Activated CD8-positive, alpha-beta memory T cell treated with anti-CD3 and anti-CD28 coated beads for 48 hours (primary cell): ENCODE measurements around the gene ALDH7A1.
"Not testable (repeated sequence)": the region's sequence is repeated elsewhere in the genome, so short reads cannot be mapped to it uniquely, and the experiment has no call there.

Source experiments
- DNase-seq, 3 experiments: peaks; one replicate each; pipeline ENCODE4 v3.0.0-alpha.2; 2020; ENCODE audit warnings: low read depth in 2 of 3, low spot score in 2 of 3

Gene ALDH7A1

GRCh38 chr5:126595486-126596083 lies 566 bp upstream of the ALDH7A1 start:
- DNase-seq, result no peak

DNA sequence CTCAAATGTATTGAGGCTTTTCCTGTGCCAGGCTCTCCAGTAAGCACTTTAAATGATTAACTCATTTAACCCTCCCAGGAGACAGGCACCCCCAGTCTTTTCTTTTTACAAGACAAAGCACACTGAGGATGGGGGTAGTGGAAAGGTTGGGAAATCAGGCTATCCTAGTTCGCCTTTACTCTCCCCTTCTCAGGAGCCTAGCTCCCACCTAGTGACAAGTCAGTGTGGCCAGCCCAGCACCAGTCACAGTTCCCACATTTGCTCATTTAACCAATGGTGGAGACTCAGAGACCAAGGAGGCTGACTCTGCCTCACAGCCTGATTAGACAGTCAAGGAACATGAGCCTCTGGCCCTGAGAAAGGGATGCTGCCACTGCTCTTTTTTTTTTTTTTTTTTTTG lies 3.5 kb downstream of the ALDH7A1 start:
- DNase-seq, result no peak

- DNase-seq, result no peak
Measured at GRCh38 chr5:126589536-126590297, 5.3 kb downstream of the ALDH7A1 start.

DNA sequence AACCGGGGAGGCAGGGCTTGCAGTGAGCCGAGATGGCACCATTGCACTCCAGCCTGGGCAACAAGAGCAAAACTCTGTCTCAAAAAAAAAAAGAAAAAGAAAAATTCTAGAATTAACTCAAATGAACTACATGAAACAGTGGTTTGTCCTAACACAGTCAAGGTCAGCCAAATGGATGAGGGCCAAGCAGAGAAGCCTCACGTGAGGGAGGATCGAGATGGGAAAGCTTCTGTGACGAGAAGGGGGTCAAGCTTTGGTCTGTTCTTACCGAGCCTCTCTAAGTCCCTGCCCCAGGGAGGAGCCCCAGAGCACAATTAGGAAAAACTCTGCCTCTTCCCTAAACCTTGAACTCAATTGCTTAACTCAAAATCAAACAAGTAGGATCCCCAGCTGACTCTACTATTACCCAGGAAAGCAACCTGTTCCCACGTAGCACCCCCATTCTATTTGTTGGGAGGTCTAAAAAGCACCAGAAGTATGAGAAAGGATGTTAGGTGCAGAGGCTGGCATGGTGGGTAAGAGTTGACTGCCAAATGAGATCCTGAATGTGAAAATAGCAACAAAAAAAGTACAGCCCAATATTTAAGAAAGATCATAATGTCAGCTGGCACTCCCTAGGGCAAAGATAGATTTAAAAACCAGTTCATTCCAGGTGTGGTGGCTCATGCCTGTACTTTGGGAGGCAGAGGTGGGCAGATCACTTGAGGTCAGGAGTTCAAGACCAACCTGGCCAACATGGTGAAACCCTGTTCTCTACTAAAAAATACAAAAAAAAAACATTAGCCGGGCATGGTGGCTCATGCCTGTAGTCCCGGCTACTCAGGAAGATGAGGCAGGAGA lies 7.2 kb downstream of the ALDH7A1 start:
- no peak for DNase-seq

GRCh38 chr5:126583761-126584160 lies 11.3 kb downstream of the ALDH7A1 start:
- no peak for DNase-seq

GRCh38 chr5:126579716-126580115 lies 15.3 kb downstream of the ALDH7A1 start:
- no peak for DNase-seq

- DNase-seq, result no peak
Measured at GRCh38 chr5:126577415-126577814, 17.6 kb downstream of the ALDH7A1 start.

DNA sequence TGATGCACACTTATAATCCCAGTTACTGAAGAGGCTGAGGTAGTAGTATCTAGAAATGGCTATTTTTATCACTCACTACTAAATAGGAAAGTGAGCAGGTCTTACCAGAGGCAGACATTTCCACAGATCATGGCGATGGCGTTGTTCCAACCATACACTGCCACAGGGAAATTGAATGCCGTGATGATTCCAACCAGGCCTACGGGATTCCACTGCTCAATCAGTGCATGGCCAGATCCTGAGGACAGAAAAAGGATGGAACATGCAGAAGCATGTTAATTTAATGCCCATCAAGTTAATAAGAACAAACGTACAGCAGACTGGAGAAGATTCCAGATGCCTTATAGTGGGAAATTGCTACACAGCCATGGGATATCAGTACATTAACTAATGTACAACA lies 18.0 kb downstream of the ALDH7A1 start:
- DNase-seq, result no peak

DNA sequence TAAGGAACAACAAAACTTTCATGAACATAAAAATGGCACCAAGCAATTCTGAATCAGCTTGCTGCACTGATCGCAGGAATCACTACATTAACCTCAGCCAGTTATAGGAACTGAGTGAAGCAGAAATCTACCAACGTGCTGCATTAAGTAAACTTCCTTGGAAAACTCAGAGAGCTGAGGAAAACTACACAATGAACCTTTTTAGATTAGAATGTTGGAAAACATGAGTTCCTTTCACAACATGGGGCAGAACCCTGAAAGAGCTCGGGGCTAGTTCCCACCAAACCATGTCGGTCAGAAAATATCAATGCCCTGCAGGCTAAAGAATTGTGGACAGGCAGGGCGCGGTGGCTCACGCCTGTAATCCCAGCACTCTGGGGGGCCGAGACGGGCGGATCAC lies 19.4 kb downstream of the ALDH7A1 start:
- no peak for DNase-seq

- no peak for DNase-seq
Measured at GRCh38 chr5:126568206-126568755, 26.7 kb downstream of the ALDH7A1 start.

DNA sequence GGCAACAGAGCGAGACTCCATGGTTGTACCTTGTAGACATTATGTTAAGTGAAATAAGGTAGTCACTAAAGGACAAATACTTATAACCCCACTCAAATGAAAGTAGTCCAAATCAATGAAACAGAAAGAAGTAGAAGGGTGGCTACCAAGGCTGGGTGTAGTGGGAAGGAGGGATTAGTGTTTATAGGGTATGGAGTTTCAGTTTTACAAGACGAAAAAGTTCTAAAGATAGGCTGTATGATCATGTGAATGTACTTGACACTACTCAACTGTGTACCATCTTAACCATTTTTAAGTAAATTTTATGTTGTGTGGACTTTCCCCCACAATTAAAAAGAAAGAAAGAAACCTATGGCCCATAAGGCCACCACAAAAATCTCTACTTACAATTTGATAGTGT lies 32.2 kb downstream of the ALDH7A1 start:
- DNase-seq, result no peak

- no peak for DNase-seq
Measured at GRCh38 chr5:126561908-126562307, 33.1 kb downstream of the ALDH7A1 start.

DNA sequence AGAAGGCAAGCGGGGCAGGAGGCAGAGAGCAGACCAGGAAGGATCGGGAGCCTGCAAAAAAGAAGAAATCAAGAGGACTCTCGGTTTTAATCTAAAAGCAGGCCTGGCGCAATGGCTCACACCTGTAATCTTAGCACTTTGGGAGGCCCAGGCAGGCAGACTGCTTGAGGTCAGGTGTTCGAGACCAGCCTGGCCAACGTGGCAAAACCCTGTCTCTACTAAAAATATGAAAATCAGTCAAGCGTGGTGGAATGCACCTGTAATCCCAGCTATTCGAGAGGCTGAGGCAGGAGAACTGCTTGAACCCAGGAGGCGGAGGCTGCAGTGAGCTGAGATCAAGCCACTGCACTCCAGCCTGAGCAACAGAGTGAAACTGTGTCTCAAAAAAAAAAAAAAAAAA lies 39.9 kb downstream of the ALDH7A1 start:
- not testable (repeated sequence) for DNase-seq

- no peak for DNase-seq
Measured at GRCh38 chr5:126552614-126553013, 42.4 kb downstream of the ALDH7A1 start.

GRCh38 chr5:126544087-126544740 lies 50.8 kb downstream of the ALDH7A1 start:
- no peak for DNase-seq

DNA sequence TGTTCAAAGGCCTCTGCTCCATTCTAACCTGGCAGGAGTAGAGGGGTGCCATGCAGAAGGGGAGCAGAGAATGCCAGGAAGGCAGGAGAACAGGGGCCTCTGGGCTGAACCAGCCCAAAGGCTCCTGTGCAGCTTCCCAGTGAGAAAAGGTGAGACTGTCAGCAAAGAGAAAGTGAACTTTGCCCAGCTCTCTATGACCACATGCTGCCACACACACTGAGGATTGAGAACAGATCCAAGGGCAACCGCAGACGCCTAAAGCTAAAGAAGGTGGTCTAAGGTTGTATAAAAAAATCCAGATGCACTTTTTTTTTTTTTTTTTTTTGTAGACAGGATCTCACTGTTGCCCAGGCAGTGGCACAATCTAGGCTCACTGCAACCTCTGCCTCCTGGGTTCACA lies 51.4 kb downstream of the ALDH7A1 start:
- no peak for DNase-seq

DNA sequence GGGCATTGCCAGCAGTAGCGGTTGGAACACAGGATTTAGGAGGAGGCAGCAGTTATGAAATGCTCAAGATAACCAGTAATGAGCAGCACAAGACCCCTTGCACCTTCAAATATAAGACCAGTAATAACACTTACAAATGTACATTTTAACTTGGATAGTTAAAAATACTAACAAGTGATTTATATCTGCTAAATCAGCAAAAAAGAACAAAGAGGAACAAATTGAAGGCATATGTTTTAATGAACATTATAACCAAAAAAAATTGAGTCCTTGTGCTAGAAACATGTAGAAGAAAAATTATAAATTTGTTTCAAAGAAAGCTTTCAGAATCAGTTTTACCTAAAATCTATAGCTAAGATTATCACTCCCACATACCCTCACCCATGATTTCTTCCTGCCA lies 52.0 kb downstream of the ALDH7A1 start:
- no peak for DNase-seq

DNA sequence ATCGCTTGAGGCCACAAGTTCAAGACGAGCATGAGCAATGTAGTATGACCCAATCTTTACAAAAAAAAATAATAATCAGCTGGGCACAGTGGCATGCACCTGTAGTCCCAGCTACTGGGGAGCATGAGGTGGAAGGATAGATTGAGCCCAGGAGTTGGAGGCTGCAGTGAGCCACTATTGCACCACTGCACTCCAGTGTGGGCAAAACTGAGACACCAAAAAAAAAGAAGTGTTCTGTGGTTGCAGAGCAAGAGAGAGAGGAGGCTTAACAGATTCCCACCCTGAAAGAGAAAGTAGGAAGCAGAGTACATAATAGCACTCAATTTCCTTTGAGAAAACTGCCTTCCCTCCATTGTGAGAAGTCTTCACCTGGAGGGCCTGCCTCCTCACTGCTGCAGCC lies 52.6 kb downstream of the ALDH7A1 start:
- no peak for DNase-seq

DNA sequence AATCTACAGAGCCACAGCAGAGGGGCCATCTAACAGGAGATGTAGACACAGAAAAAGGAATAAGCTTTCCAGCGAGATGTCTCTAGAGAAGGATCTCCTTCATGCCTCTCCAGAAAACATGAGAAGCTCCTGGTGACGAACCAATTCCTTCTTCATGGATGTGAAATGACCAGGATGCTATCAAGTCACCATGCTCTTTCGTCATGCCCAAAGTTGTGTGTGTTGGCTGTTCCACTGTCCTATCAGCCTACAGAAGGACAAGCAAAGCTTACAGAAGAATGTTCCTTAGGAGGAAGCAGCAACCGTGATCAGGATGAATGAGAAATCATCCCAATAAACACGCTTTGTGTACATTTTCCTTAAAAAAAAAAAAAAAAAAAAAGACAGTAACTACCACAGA lies 54.4 kb downstream of the ALDH7A1 start:
- no peak for DNase-seq

DNA sequence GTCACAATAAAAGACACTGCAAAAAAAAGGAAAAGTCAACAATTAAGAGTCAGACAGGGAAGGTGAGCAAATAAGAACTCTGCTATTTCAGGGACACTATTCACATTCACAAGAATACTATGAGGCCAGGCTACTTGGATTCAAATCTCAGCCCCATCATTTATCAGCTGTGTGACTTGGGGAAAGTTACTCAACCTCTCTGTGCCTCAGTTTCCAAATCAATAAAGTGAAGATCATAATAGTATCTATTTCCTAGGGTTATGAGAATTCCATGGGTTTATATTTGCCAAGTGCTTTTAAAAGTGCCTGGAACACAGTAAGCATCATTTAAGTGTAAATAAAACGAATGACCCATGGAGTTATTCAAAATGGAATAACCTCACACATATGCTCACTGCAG lies 56.4 kb downstream of the ALDH7A1 start:
- DNase-seq, result no peak

GRCh38 chr5:126536874-126537273 lies 58.1 kb downstream of the ALDH7A1 start:
- no peak for DNase-seq
